ENCODE data around the gene RFX3.
A peak's percentile ranks its signal among the peaks of the same experiment; 100 is the strongest.

Gene RFX3

GRCh38 chr9:3475300-3476020, 50.3 kb downstream of the RFX3 start:
- DNase-seq (ENCODE audit: low read depth) = no peak

GRCh38 chr9:3474821-3475220, 51.0 kb downstream of the RFX3 start:
- no peak for DNase-seq (ENCODE audit: low read depth)

- DNase-seq (ENCODE audit: low read depth) = no peak
Observed at GRCh38 chr9:3473405-3473804, 52.4 kb downstream of the RFX3 start.

- DNase-seq (ENCODE audit: low read depth) = no peak
Observed at GRCh38 chr9:3471883-3472282, 53.9 kb downstream of the RFX3 start.

GRCh38 chr9:3468421-3469205, 57.2 kb downstream of the RFX3 start:
- no peak for DNase-seq (ENCODE audit: low read depth)

- DNase-seq (ENCODE audit: low read depth) = peak; percentile 27
Observed at GRCh38 chr9:3467593-3468219, 58.1 kb downstream of the RFX3 start.

- no peak for DNase-seq (ENCODE audit: low read depth)
Observed at GRCh38 chr9:3464033-3464638, 61.7 kb downstream of the RFX3 start.

- DNase-seq (ENCODE audit: low read depth) = no peak
Observed at GRCh38 chr9:3458806-3459475, 66.9 kb downstream of the RFX3 start.

- no peak for DNase-seq (ENCODE audit: low read depth)
Observed at GRCh38 chr9:3457175-3457574, 68.6 kb downstream of the RFX3 start.

GRCh38 chr9:3455717-3456116, 70.1 kb downstream of the RFX3 start:
- DNase-seq (ENCODE audit: low read depth) = no peak

GRCh38 chr9:3455094-3455493, 70.7 kb downstream of the RFX3 start:
- DNase-seq (ENCODE audit: low read depth) = no peak

- DNase-seq (ENCODE audit: low read depth) = no peak
Observed at GRCh38 chr9:3451956-3452355, 73.8 kb downstream of the RFX3 start.

GRCh38 chr9:3447788-3448187, 78.0 kb downstream of the RFX3 start:
- DNase-seq (ENCODE audit: low read depth) = no peak

- no peak for DNase-seq (ENCODE audit: low read depth)
Observed at GRCh38 chr9:3447143-3447542, 78.7 kb downstream of the RFX3 start.

- no peak for DNase-seq (ENCODE audit: low read depth)
Observed at GRCh38 chr9:3446313-3446712, 79.5 kb downstream of the RFX3 start.

GRCh38 chr9:3444016-3444415, 81.8 kb downstream of the RFX3 start:
- no peak for DNase-seq (ENCODE audit: low read depth)

- DNase-seq (ENCODE audit: low read depth) = peak; percentile 17
Observed at GRCh38 chr9:3441197-3441816, 84.5 kb downstream of the RFX3 start.

- no peak for DNase-seq (ENCODE audit: low read depth)
Observed at GRCh38 chr9:3436629-3437420, 89.0 kb downstream of the RFX3 start.

- no peak for DNase-seq (ENCODE audit: low read depth)
Observed at GRCh38 chr9:3435732-3436131, 90.1 kb downstream of the RFX3 start.

GRCh38 chr9:3434594-3434993, 91.2 kb downstream of the RFX3 start:
- DNase-seq (ENCODE audit: low read depth) = no peak

GRCh38 chr9:3433754-3434153, 92.0 kb downstream of the RFX3 start:
- no peak for DNase-seq (ENCODE audit: low read depth)
